GM19351 (cell line): ENCODE measurements around the gene KAZN.

Experiments used
- ATAC-seq: cut with Tn5 transposase; IDR thresholded peaks from one replicate; pipeline ENCODE4 v1.9.1; 2021; ENCODE audit warnings: mild to moderate bottlenecking, moderate library complexity; ENCODE audit not compliant: unreplicated experiment

The KAZN gene

GRCh38 chr1:15014516-15014915 is 416.0 kb downstream of the KAZN start:
- ATAC-seq = no peak

DNA sequence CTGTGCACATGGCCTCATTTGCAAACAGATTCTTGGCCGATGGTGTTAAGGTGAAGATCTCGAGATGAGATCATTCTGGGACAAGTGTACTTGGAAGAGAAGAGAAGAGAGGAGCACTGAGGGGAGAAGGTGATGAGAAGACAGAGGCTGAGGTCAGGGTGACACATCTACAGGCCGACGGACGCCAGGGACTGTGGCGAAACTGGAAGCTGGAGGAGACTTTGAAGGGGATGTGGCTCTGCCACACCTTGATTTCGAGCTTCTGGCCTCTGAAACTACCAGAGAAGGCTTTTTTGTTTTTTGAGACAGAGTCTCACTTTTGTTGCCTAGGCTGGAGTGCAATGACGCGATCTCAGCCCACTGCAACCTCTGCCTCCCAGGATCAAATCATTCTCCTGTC is 417.5 kb downstream of the KAZN start:
- no peak for ATAC-seq

DNA sequence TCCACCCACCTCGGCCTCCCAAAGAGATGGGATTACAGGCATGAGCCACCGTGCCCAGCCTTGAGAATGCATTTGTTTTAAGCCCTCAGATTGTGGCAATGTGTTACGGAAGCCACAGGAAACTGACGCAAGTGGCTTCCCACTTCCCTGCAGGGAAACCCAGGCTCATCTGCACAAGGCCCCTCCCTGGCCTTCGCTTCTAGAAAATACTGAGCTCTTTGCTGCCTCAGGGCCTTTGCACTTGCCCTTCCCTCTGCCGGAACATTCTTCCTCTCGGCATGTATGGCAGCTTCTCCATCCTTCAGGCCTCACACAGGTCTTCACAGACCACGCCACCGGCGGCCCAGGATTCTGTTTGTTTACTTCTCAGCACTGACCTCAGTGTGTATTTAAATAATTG is 418.0 kb downstream of the KAZN start:
- ATAC-seq = no peak

DNA sequence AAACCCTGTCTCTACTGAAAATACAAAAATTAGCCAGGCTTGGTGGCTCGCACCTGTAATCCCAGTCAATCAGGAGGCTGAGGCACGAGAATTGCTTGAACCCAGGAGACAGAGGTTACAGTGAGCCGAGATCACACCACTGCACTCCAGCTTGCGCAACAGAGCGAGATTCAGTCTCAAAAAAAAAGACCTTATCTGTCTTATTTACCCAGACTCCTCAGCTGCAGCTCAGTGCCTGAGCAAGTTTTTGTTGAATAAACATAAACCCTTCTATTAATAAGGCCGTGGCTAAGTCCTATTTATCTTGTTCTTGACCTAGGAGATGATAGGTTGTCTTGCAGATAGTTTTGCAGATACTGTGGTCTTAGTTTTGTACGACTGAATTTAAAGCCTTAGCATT is 418.6 kb downstream of the KAZN start:
- no peak for ATAC-seq

GRCh38 chr1:15018767-15019166 is 420.3 kb downstream of the KAZN start:
- no peak for ATAC-seq

DNA sequence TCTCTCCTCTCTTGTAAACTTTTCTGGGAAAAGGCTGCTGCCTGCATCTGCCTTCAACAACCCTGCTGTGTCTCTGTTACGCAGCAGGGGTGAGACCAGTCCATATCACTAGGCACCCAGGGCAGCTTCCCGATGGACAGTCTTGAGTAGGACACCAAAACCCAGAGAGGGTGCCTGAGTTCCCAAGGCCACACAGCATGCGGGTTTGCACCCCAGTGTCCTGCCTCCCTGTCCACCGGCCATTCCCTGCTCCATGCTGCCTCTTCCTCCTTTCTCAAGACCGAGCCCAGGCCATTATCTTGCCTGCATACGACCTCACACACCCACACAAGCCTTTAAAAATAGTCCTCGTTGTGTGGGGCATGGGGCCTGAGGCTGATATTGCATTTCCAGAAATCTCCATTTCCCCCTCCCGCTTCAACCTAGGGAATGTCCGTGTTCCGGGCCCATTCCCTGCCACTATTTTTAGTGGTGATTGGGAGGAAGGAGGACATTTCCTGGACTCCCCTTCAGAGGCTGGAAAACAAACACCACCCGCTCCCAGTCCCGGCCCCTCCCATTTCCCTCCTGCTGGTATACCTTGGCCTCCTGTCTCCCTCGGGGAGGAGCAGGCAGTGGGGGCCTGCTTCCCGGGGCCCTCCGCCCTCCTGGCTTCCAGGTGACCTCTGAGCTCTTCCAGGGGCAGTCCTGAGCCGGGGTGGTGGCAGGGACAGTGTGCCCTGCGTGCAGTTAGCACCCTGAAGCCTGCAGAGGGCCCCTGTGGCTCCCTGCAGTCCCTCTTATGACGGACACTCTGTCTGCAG is 422.7 kb downstream of the KAZN start:
- no peak for ATAC-seq

DNA sequence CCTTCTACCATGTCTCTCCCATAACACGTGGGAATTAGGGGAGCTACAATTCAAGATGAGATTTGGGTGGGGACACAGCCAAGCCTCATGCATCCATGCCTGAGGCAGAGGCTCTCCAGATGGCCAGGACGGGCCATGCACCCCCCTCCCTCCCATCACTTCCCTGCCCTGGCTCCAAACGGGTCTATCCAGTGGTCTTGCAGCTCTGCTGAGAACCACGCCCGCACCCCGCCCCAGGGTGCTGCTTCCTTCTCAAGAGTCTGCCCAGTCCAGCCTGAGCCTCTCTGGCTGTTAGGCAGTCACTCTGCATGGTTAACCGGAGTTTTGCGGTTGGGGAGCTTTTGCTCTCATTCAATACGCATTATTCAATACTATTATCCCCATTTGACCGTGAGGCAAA is 423.6 kb downstream of the KAZN start:
- no peak for ATAC-seq

DNA sequence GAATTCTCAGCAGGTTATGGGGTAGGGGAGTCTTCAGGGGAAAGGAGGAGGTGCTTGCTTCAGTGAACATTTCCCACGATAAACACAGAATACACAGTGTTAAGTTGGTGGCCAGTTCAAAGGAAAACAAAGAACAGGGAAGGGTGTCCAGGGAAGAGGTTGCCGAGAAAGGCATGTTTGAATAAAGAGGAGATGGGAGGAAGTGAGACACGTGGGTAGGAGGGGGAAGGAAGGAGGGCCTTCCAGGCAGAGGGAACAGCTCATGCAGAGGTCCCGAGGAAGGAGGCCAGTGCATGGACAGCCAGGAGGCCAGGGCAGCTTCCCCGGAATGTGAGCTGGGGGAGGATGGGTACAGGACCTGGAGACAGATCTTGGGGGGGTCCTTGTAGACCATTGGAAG is 424.7 kb downstream of the KAZN start:
- no peak for ATAC-seq

GRCh38 chr1:15023976-15024375 is 425.5 kb downstream of the KAZN start:
- ATAC-seq = no peak

GRCh38 chr1:15026117-15026489 is 427.6 kb downstream of the KAZN start:
- ATAC-seq = no peak

GRCh38 chr1:15027515-15027986 is 429.1 kb downstream of the KAZN start:
- no peak for ATAC-seq

GRCh38 chr1:15028102-15028501 is 429.6 kb downstream of the KAZN start:
- ATAC-seq = no peak

DNA sequence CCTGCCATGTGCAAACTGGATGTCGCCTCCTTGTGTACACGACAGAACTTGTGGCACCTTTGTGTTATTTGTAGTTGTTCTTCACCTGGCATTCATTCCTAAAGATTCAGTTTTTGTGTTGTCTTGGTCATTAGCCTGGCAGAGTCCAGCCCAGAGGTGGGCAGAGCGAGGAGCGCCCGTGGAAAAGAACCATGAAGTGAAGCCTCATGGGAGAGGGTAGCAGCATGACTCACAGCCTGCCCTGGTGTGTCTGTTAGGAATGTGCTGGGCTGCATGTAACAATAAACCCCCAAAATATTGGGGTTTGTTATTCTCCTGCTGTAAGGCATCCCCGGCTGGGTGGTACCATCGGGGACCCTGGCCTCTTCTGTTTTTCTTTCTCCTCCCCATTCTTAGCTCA is 430.1 kb downstream of the KAZN start:
- no peak for ATAC-seq

DNA sequence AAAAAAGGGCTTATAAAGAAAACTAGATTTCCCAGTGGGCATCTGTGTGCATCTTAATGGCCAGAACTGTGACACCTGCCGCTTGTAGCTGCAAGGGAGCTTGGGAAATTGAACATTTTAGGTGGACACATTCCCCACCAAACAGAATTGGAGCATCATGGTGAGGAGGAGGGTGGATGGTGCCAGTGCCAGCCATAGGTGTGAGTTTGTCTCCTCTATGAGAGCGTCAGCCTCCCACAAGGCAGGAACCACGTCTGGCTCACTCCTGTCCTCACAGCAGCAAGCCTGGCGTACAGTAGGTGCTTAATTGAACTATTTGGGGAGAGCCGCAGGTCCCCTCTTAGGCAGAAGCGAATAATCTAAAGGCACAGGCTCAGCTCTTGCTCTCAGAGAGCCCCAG is 430.6 kb downstream of the KAZN start:
- no peak for ATAC-seq

- no peak for ATAC-seq
These were observed 431.3 kb downstream of the KAZN start for GRCh38 chr1:15029786-15030185.

DNA sequence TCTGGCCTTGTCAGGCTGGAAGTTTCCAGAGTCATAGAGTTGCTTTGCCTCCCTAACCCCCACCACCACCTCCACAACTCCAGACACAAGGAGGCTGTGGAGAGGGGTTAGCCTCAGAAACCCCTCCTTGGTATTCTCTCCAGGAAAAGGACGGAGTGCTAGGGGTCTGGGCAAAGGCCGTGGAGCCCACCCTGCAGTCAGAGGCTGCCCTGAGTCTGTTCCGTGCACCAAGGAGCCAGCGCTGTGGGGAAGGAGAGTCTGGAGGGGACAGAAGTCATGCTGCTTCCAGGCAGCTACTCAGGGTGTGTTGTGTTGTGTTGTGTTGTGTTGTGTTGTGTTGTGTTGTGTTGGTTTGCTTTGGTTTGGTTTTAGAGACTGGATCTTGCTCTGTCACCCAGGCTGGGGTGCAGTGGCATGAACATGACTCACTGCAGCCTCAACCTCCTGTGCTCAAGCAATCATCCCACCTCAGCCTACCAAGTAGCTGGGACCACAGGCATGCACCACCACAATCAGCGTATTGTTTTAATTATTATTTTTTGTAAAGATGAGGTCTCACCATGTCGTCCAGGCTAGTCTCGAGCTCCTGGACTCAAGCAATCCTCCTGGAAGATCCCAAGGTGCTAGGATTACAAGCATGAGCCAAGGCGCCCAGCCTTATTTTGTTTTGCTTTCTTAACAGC is 432.9 kb downstream of the KAZN start:
- ATAC-seq = no peak

- no peak for ATAC-seq
These were observed 434.8 kb downstream of the KAZN start for GRCh38 chr1:15033264-15033663.

- ATAC-seq = no peak
These were observed 436.2 kb downstream of the KAZN start for GRCh38 chr1:15034656-15035055.

GRCh38 chr1:15035236-15035635 is 436.8 kb downstream of the KAZN start:
- ATAC-seq = no peak

GRCh38 chr1:15036101-15036500 is 437.6 kb downstream of the KAZN start:
- no peak for ATAC-seq

- no peak for ATAC-seq
These were observed 439.9 kb downstream of the KAZN start for GRCh38 chr1:15038232-15039016.
